GM12872 (cell line): ENCODE measurements around the gene NMRK1.

Source experiments
- TF ChIP-seq, protein P1 (sequence below): IDR thresholded peaks from 3 replicates; pipeline ENCODE4 v1.5.1; 2011; ENCODE audit warnings: low read depth, mild to moderate bottlenecking, low read length, moderate library complexity; ENCODE audit not compliant: insufficient read depth

The NMRK1 gene

DNA sequence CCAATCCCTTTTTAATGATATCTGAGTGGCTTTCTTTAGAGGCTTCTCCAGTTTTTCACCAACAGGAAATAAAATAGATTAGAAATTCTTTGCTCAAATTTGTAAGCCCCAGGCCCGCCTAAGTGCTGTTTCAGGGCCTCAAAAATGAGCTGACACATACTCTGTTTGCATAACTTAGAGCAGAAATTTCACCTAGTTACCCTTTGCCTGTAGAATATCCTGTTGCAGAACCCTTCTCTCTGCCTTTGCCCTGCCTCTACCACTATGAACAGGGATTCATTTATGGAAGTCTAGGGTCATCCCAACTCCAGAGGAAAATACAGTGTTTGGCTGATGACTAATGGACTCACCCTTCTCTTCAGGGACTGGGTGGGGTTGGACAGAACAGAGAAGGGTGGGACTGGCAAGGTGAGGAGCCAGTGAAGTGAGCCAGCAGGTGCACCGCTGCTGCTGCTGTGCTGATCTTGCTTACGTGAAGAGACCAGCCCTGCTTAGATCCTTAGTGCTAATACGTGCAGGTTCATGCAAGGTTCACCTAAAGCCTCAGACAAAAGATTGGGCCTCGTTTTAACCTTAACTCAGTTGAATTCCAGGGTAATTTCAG is 23.2 kb upstream of the NMRK1 start:
- TF ChIP-seq, protein P1, sequence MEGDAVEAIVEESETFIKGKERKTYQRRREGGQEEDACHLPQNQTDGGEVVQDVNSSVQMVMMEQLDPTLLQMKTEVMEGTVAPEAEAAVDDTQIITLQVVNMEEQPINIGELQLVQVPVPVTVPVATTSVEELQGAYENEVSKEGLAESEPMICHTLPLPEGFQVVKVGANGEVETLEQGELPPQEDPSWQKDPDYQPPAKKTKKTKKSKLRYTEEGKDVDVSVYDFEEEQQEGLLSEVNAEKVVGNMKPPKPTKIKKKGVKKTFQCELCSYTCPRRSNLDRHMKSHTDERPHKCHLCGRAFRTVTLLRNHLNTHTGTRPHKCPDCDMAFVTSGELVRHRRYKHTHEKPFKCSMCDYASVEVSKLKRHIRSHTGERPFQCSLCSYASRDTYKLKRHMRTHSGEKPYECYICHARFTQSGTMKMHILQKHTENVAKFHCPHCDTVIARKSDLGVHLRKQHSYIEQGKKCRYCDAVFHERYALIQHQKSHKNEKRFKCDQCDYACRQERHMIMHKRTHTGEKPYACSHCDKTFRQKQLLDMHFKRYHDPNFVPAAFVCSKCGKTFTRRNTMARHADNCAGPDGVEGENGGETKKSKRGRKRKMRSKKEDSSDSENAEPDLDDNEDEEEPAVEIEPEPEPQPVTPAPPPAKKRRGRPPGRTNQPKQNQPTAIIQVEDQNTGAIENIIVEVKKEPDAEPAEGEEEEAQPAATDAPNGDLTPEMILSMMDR: no peak

DNA sequence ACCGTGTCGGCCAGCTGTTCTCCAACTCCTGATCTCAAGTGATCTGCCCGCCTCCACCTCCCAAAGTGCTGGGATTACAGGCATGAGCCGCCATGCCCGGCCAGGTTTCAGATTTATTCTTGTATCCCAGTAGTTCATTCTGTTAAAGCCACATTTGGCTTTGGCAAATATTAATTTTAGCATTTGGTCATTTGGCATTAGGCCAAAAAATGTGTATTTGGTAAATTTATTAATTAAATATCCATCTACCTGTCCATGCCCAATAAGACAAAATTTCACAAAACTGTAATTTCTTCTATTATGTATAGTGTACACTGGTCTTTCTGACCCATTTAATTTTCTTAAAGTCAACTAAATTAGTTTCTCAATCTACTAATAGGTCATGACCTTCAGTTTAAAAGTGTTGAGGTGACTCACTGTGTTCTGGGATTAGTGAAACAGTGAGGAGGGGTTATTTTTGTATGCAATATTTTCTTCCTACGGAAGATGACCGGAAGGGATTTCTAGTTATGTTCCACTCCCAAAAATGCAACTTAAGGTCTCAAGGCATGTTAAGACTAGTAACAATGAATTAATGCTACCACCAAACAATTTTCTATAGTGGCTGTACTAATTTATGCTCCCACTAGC is 21.4 kb upstream of the NMRK1 start:
- TF ChIP-seq, protein P1: no peak

DNA sequence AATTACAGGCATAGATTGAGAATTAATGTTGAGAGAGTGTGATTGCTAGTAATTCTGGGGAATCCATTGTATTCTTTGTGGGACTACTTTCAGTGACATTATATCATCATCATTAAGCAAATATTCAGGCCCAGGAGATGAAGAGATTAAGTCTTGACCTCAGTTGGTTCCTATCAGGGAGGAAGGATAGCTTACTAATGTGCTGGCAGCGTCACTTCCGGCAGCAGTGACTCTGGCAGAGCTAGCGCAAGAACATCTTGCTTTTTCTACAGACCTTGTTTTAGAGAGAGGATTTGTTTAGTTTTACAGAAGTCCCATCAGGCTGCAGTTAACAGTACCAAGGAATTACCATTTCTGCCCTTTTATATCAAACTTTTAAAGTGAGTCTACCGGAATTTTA is 20.6 kb upstream of the NMRK1 start:
- TF ChIP-seq, protein P1: no peak

DNA sequence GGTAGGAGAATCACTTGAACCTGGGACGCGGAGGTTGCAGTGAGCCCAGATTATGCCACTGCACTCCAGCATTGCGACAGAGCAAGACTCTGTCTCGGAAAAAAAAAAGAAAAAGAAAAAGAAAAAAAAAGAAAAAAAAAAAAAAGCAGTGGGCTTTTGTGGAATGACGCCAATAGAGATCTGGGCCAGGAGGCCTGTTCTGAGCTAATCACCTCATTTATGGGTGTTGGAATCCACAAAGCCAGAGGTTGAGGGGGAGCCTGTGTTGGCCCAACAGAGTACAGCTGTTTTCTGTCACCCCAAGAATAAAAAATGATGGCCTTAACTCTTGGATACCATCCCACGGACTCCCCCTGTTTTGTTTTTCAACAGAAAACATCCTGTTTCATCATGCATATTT is 18.9 kb upstream of the NMRK1 start:
- TF ChIP-seq, protein P1: no peak

DNA sequence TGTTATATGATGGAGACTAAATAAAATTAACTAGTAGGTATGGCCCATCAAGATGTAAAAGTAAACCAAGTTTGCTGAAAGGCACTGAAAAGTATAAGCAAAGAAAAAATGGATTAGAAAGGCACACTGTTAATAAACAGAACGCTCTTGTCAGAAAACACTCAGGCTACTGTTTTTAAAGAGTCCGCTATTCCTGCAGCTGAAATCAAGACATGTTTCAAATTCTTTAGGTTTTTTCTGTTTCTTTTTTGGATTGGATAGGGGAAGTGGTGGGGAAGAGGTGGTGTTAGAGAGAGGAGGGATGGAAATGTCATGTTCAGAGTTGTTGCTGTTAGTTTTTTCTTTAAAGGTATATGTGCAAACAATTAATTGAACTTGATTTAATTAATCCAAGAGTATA is 17.9 kb upstream of the NMRK1 start:
- TF ChIP-seq, protein P1: no peak

DNA sequence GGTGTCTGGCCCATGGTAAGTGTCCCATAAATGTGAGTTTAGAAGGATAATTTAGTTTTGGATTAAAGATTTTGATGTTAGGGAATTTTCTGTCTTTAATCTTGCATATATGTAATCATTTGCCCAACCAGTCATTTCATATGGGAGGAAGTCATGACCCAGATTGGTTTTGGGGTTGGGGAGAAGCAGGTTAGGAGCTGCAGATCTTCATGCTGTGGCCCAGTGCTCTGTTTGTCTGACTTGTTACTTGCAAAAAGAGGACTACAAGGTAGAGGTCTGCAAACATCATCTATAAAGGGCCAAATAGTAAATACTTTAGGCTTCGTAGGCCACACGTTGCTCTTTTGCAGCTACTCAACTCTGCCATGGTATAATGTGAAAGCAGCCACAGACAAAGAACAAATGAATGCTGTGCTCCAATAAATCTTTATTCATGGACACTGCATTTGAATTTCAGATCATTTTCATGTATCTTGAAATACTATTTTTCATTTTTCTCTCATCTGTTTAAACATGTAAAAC is 17.1 kb upstream of the NMRK1 start:
- TF ChIP-seq, protein P1: no peak

DNA sequence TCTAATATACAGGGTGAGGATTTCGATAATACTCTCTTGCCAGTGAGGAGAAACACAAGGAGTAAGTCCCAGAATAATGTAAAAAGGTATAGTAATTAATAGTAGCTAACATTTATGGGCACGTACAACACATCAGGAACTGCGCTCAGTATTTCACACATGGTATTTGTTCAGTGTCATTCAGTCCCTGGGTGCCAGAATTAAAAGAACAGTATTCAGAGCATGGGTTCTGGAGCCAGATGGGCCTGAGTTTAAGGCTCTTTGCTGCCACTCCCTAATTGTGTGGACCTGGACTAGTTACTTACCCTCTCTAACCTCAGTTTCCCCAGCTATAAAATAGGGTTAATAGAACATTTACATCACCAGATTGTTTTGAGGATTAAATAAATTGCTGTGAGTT is 16.7 kb upstream of the NMRK1 start:
- TF ChIP-seq, protein P1: no peak
